GM12801 (cell line): ENCODE results near the gene CPEB3.

Experiments used
- CTCF ChIP-seq: IDR thresholded peaks from one replicate; pipeline ENCODE4 v1.5.1; 2011; ENCODE audit warnings: control low read depth; ENCODE audit not compliant: insufficient read length; ENCODE audit errors: extremely low read depth

The CPEB3 gene

GRCh38 chr10:92076722-92077121, 214.2 kb downstream of the CPEB3 start:
- TF ChIP-seq CTCF = no peak

- no peak for TF ChIP-seq CTCF
Measured at GRCh38 chr10:92075829-92076228, 215.0 kb downstream of the CPEB3 start.

- no peak for TF ChIP-seq CTCF
Measured at GRCh38 chr10:92074126-92074887, 216.6 kb downstream of the CPEB3 start.

- no peak for TF ChIP-seq CTCF
Measured at GRCh38 chr10:92068900-92069299, 222.0 kb downstream of the CPEB3 start.

GRCh38 chr10:92066386-92066785, 224.5 kb downstream of the CPEB3 start:
- no peak for TF ChIP-seq CTCF

GRCh38 chr10:92064506-92064905, 226.4 kb downstream of the CPEB3 start:
- TF ChIP-seq CTCF = no peak

GRCh38 chr10:92062273-92062672, 228.6 kb downstream of the CPEB3 start:
- TF ChIP-seq CTCF = no peak
